GM18909 (cell line): ENCODE data around the gene CCDC87.
"Not testable (repeated sequence)": the region's sequence is repeated elsewhere in the genome, so short reads cannot be mapped to it uniquely, and the experiment has no call there.

Experiments used
- ATAC-seq: cut with Tn5 transposase; IDR thresholded peaks from one replicate; pipeline ENCODE4 v1.9.1; 2021; ENCODE audit warnings: mild to moderate bottlenecking; ENCODE audit not compliant: unreplicated experiment, poor library complexity

Gene CCDC87

DNA sequence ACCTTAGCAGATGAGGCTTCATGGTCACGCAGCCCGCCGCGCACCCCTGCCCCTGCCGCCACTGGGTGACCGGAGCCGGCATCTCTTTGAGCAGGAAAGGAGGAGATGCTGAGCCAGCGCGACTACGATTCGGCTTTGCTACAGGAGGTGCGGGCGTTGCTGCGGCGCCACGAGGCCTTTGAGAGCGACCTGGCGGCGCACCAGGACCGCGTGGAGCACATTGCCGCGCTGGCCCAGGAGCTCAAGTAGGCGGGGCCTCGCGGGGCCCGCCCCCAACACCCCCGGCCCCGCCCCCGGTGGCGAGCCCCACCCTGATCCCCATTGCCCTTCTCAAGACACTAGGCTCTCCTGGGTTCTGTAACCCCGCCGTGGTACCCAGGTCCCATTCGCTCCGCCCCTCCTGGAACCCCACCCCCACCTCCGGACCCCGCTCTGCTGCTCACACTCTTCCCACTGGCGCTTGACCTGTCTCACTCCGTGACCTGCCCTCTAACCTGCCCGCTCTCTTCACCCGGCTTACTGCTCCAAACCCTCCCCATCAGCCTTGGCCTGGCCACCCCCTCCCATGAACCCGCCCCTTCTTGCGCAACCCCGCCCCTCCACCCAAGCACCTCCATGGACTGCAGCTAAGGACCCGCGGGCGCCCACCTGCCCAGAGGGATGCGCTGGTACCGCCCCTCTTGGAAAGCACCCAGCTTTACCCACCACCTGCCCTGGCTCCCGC lies 33.6 kb downstream of the CCDC87 start:
- no peak for ATAC-seq

- no peak for ATAC-seq
These were observed 35.0 kb downstream of the CCDC87 start for GRCh38 chr11:66557733-66558326.

DNA sequence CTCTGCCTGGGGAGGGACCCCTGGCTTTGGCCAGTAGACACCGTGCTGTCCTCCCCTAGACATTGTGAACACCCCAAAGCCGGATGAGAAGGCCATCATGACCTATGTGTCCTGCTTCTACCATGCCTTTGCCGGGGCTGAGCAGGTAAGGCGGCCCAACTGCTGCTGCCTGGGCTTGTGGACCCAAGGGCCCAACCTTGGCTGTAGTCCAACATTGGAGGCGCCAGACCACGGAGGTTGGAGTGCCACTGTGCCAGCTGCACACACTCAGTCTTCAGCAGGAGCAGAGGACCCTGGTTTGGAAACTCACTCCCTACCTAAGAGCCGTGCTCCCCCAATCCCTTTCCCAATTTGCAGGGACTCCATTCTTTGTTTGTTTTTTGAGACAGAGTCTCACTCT lies 36.8 kb downstream of the CCDC87 start:
- no peak for ATAC-seq

DNA sequence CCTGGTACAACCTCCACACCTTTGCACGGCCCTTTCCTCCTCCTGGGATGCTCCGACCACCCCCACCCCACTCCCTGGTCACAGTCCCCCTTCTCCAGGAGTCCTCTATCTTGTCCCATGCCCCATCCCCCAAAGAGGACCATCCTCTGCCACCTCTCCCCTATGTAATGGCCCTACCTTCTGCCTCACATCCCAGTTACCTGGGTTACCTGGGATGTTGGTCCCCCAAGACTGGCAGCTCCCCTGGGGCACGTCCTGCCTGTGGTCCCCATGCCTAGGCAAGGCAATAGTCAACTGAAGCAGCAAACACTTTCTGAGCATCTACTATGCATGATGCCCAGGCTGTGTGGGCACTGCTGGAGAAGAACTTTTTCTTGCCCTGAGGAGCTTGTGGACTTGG lies 37.4 kb downstream of the CCDC87 start:
- ATAC-seq: no peak

GRCh38 chr11:66554602-66555001 lies 38.3 kb downstream of the CCDC87 start:
- ATAC-seq: no peak

DNA sequence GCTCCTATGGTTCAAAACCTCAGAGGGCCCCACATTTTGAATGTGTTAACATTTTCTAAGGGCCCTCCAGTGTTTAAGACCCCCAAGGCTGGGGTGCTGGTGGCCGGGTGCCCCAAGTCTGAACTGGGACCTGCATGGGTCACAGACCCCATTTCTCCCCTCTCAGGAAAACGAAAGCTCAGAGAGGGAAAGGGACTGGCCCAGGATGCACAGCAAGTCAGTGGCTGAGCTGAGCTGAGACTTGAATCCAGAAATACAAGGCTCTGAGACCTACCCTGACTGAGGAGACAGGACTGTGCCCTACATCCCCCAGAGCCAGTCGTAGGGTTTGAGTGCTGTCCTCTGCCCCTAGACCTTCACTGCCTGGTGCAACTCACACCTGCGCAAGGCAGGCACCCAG lies 42.0 kb downstream of the CCDC87 start:
- ATAC-seq: no peak

DNA sequence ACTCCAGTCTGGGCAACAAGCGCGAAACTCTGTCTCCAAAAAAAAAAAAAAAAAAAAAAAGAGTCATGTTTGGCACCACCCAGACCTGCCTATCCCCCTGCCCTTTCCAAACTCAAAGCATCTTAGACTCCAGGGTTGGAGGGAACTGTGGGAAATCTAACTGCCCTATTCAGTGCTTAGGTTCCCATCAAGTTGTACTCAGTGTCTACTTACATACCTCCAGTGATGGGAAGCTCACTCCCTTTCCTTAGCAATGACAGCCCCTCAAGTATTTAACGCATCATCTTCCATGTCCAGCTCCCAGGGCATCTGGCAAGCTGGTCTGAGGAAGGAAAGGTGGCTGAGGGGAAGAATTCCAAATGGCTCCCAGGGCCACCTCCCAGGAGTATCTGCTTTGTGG lies 43.2 kb downstream of the CCDC87 start:
- ATAC-seq: no peak

DNA sequence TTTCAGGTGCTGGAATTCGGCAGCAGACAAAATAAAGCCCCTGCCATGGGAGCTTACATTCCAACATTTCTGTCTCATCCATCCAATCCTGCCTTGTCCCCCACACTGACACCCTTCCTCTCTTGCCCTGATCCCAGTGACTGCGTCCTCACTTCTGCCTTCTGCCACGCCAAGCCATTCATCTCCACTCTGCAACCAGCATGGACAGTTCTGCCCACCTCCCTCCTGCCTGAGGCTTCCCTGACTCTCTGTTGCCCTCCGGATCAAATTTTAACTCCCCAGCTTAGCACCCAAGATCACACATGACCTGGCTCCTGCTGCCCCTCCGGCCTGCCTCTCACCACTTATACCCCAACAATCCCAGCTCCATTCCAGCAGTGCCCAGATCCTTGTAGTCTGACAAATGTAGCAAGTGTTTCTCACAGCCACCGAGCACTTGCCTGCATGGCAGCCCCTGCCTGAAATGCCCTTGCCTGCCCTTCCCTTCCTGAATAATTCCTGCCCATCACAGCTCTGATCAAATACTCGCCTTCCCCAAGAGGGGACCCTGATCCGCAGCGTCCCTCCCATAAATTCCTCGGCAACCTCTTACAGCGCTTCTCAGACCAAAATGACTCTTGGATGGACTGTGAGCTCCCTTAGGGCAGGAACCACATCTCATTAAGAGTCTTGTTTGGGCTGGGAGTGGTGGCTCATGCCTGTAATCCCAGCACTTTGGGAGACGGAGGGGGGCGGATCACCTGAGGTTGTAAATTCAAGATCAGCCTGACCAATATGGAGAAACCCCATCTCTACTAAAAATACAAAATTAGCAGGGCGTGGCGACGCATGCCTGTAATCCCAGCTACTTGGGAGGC lies 43.9 kb downstream of the CCDC87 start:
- ATAC-seq: no peak

DNA sequence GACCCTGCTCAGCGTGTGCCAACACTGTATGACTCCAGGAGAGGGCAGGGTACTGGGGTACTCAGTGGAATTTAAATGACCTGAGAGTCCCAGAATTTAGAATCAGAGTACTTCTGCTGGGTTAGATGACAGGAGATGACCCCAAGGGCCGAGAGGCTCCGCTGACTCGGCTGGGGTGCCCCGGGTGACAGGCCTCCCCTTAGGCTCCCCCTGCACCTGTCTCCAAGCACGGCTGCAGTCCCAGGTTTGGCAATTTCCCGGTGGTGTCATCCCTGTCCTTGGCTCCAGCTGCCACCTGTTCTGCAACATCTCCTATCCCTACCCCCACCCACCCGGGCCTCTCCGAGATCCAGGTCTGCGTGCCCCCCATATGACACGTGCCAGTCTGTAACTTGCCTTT lies 44.8 kb downstream of the CCDC87 start:
- ATAC-seq: no peak

DNA sequence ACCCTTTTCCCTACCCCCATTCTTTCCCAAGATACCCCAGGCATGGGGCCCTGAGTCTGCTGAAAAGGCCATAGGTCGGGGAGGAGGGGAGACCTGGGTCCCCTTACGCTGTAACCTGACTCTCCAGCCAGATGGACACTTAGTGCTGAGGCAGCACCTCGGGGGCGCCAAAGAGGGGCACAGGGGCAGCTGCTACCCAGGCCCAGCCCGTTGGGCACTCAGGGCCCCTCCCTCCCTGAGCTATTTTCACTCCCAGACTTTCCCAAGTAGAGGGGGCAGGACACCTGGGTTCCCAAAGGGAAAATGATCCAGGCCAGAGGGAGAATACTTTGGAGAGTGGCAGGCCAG lies 45.2 kb downstream of the CCDC87 start:
- ATAC-seq: no peak

GRCh38 chr11:66546966-66547661 lies 45.7 kb downstream of the CCDC87 start:
- no peak for ATAC-seq

DNA sequence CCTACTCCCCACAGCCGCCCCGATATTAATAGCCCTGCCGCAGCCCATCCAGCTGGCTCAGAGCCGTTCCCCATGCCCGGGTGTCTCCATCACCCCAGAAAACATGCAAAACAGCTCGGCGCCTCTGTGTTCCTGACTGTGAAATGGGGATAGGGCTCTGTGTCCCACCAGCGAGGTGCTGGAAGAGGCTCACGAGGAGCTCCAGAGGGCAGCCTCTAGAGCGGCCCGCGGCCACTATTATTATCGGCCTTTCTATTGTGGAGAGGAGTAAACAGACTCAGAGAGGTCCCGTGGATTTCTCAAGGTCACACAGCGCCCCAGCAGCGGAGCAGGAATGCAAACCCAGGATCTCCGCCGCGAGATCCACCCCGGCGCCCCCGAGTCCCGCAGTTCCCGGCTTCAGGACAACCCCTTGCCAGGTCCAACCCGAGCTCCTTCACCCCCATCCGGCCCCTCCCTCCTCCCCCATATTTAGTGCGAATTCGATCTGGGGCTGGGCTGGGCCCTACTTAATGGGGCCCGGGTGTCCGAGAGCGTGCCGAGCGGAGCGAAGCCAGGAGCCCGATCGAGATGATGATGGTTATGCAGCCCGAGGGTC lies 46.4 kb downstream of the CCDC87 start, which contains the start of gene ACTN3:
TSS of gene ACTN3 (plus strand) at position 536 of the 598 bp plus-strand sequence. CDS start at position 571, 35 bp downstream.
- no peak for ATAC-seq

- peak; percentile 80 for ATAC-seq
These were observed 47.0 kb downstream of the CCDC87 start, which contains the start of gene ZDHHC24 for GRCh38 chr11:66545701-66546367. Gene ZDHHC24, minus strand, starts transcription at chr11:66546048. Its CDS starts 45 bp downstream, at chr11:66546003.

- not testable (repeated sequence) for ATAC-seq
These were observed 47.9 kb downstream of the CCDC87 start for GRCh38 chr11:66544952-66545351.

GRCh38 chr11:66543263-66544107 lies 49.4 kb downstream of the CCDC87 start:
- peak; percentile 36 for ATAC-seq

GRCh38 chr11:66542362-66542761 lies 50.5 kb downstream of the CCDC87 start:
- no peak for ATAC-seq

DNA sequence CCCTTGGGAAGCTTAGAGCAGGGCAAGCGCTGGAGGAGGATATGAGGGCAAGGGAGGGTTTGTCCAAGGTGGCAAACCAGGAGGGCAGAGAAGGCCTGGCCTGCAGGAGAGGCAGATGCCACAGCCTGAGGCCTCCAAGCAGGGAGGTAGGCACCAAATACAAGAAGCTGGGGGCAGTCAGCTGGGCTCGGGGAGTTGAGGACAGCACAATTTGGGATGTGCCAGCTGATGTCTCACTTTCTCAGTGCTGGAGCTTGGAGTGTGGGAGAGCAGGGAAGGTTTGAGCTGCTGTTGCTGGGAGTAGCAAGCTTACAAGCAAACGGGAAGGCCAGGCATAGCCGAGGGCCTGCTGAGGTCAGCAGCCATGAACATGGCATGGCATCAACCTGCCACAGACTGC lies 51.0 kb downstream of the CCDC87 start:
- ATAC-seq: no peak

- not testable (repeated sequence) for ATAC-seq
These were observed 52.3 kb downstream of the CCDC87 start for GRCh38 chr11:66540598-66540997.
